ENCODE data around the gene CACFD1. TPM values are rescaled to one million over a fixed set of nuclear protein-coding genes. Genes with fewer than 3 reads are reported as not detected.

CACFD1 gene
- total and polyA plus RNA-seq, 9 of the 15 experiments (the other 6 are each of a cell fraction or from before 2014, with no cell fraction given): 0.11 to 1.4 (median 1.1) TPM; not detected in 2

GRCh38 chr9:133437753-133438531 is 21.8 kb upstream of the CACFD1 start:
- WGBS (ENCODE audit: insufficient coverage, low coverage, missing lambda C conversion rate): 12% methylated on average over 17 of the region's 20 CpGs
- no TSS peak for BruUV-seq (replicated peaks)
- ATAC-seq: peak; percentile 81
- TF ChIP-seq STAG1 (CRISPR knock-in tag; IDR thresholded peaks at IDR 0.05; ENCODE audit: borderline replicate concordance) (peak; percentile 15; the same call in 1 of the 2 replicates), ZBTB11 (CRISPR knock-in tag; IDR thresholded peaks at IDR 0.05) (no peak), REST (IDR thresholded peaks at IDR 0.05; ENCODE audit: borderline replicate concordance) (0 out of 2 replicates have a peak, but pooled peaks have one; percentile 8), REST (CRISPR knock-in tag; IDR thresholded peaks at IDR 0.05; ENCODE audit: low read depth) (no peak), CC2D1A (IDR thresholded peaks at IDR 0.05) (no peak), SMAD4 (CRISPR knock-in tag; conservative IDR thresholded peaks at IDR 0.05) (no peak)
- TF ChIP-seq, protein P1, sequence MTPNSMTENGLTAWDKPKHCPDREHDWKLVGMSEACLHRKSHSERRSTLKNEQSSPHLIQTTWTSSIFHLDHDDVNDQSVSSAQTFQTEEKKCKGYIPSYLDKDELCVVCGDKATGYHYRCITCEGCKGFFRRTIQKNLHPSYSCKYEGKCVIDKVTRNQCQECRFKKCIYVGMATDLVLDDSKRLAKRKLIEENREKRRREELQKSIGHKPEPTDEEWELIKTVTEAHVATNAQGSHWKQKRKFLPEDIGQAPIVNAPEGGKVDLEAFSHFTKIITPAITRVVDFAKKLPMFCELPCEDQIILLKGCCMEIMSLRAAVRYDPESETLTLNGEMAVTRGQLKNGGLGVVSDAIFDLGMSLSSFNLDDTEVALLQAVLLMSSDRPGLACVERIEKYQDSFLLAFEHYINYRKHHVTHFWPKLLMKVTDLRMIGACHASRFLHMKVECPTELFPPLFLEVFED (CRISPR knock-in tag; conservative IDR thresholded peaks at IDR 0.05): no peak

More at GRCh38 chr9:133437753-133438531, 21.8 kb upstream of the CACFD1 start:
- peaks cover 43 to 85% of the 10 kb centered on the region in 2 experiments for H3K27me3 ChIP-seq (ENCODE audit: control insufficient read depth in 2 of 2, insufficient read depth in 2 of 2, low read length in 2 of 2)
- no peaks in the 10 kb centered on the region for H3K9me3 ChIP-seq (replicated peaks; ENCODE audit: control insufficient read depth, insufficient read depth, low read depth, low read length)
- intact Hi-C loops (cut with micrococcal nuclease) (no loop called here), in situ Hi-C loops (cut with MboI) (no loop called here)
- DNase-seq (ENCODE audit: extremely low read depth in 1 of 4, low spot score in 3 of 4) (peak; percentile 55 to 64 (median 59)), FAIRE-seq (no peak)
- no peaks in the 10 kb centered on the region for H3K79me2 ChIP-seq (ENCODE audit: control insufficient read depth, insufficient read depth, low read length)
- H4K20me1 ChIP-seq (replicated peaks; ENCODE audit: control insufficient read depth, insufficient read depth, low read length): 0 out of 2 replicates have a peak, but pooled peaks cover 12% of the 10 kb centered on the region
- ChIA-PET POLR2A (interaction anchor here (0.6 to 1.1 kb wide), 2 partner anchors 25 to 64 kb away, joined by 4 read pairs; no protein-coding TSS in a partner anchor), CTCF (ENCODE audit: low intra/inter-chr PET ratio) (interaction anchor here (0.8 to 1.0 kb wide), 2 partner anchors 34 to 48 kb away, joined by 3 read pairs; no protein-coding TSS in a partner anchor)
- no peak overlapping the region for H3K4me3 ChIP-seq
- no peak overlapping the region for H2AFZ ChIP-seq (ENCODE audit: low read depth, low read length)
- H3K27ac ChIP-seq (ENCODE audit: extremely low read depth, low read depth, low read length): no peak overlapping the region
- no peak overlapping the region for H3K4me2 ChIP-seq (ENCODE audit: insufficient read depth, low read length)
- H3K36me3 ChIP-seq (ENCODE audit: control insufficient read depth, insufficient read depth, low read length): no peaks in the 10 kb centered on the region
- H3K9ac ChIP-seq (ENCODE audit: insufficient read depth in 1 of 2, low read depth in 2 of 2, low read length in 2 of 2): peak overlapping the region in 1 of 2 experiments; percentile 19; a peak in 1 of 4 replicates
- H3K4me1 ChIP-seq (replicated peaks in 1 of 2; ENCODE audit: control insufficient read depth in 2 of 2, insufficient read depth in 2 of 2, low read length in 2 of 2): peaks cover 0 to 17% of the 10 kb centered on the region in 2 experiments; a peak in 2 of 5 replicates
- H3K9me1 ChIP-seq (ENCODE audit: control insufficient read depth, insufficient read depth, low read length): peaks cover 3% of the 10 kb centered on the region
